ENCODE measurements around the gene ASGR2.

DNA sequence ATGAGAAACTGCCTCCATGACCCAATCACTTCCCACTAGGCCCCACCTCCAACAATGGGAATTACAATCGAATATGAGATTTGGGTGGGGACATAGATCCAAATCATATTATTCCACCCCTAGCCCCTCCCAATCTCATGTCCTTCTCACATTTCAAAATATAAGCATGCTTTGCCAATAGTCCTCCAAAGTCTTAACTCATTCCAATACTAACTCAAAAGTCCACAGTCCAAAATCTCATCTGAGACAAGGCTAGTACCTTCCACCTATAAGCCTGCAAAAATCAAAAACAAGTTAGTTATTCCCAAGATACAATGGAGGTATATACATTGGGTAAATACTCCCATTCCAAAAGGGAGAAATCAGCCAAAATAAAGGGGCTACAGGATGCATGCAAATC, 47.4 kb downstream of the ASGR2 start:
- TF ChIP-seq, protein P1, sequence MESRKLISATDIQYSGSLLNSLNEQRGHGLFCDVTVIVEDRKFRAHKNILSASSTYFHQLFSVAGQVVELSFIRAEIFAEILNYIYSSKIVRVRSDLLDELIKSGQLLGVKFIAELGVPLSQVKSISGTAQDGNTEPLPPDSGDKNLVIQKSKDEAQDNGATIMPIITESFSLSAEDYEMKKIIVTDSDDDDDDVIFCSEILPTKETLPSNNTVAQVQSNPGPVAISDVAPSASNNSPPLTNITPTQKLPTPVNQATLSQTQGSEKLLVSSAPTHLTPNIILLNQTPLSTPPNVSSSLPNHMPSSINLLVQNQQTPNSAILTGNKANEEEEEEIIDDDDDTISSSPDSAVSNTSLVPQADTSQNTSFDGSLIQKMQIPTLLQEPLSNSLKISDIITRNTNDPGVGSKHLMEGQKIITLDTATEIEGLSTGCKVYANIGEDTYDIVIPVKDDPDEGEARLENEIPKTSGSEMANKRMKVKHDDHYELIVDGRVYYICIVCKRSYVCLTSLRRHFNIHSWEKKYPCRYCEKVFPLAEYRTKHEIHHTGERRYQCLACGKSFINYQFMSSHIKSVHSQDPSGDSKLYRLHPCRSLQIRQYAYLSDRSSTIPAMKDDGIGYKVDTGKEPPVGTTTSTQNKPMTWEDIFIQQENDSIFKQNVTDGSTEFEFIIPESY (IDR thresholded peaks at IDR 0.05; ENCODE audit: borderline replicate concordance, low read depth): no peak
- TF ChIP-seq MXI1 (IDR thresholded peaks at IDR 0.05; ENCODE audit: low read depth, low read length) (no peak), POLR2AphosphoS5 (IDR thresholded peaks at IDR 0.05; ENCODE audit: low read depth, low read length) (no peak)
- TF ChIP-seq, protein P2, sequence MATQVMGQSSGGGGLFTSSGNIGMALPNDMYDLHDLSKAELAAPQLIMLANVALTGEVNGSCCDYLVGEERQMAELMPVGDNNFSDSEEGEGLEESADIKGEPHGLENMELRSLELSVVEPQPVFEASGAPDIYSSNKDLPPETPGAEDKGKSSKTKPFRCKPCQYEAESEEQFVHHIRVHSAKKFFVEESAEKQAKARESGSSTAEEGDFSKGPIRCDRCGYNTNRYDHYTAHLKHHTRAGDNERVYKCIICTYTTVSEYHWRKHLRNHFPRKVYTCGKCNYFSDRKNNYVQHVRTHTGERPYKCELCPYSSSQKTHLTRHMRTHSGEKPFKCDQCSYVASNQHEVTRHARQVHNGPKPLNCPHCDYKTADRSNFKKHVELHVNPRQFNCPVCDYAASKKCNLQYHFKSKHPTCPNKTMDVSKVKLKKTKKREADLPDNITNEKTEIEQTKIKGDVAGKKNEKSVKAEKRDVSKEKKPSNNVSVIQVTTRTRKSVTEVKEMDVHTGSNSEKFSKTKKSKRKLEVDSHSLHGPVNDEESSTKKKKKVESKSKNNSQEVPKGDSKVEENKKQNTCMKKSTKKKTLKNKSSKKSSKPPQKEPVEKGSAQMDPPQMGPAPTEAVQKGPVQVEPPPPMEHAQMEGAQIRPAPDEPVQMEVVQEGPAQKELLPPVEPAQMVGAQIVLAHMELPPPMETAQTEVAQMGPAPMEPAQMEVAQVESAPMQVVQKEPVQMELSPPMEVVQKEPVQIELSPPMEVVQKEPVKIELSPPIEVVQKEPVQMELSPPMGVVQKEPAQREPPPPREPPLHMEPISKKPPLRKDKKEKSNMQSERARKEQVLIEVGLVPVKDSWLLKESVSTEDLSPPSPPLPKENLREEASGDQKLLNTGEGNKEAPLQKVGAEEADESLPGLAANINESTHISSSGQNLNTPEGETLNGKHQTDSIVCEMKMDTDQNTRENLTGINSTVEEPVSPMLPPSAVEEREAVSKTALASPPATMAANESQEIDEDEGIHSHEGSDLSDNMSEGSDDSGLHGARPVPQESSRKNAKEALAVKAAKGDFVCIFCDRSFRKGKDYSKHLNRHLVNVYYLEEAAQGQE (IDR thresholded peaks at IDR 0.05; ENCODE audit: low read depth, low read length): no peak
- TF ChIP-seq, protein P3, sequence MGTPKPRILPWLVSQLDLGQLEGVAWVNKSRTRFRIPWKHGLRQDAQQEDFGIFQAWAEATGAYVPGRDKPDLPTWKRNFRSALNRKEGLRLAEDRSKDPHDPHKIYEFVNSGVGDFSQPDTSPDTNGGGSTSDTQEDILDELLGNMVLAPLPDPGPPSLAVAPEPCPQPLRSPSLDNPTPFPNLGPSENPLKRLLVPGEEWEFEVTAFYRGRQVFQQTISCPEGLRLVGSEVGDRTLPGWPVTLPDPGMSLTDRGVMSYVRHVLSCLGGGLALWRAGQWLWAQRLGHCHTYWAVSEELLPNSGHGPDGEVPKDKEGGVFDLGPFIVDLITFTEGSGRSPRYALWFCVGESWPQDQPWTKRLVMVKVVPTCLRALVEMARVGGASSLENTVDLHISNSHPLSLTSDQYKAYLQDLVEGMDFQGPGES (IDR thresholded peaks at IDR 0.05; ENCODE audit: low read depth, low read length): no peak

Data from SK-N-SH (cell line).